ENCODE measurements around the gene SLC4A2.

DNA sequence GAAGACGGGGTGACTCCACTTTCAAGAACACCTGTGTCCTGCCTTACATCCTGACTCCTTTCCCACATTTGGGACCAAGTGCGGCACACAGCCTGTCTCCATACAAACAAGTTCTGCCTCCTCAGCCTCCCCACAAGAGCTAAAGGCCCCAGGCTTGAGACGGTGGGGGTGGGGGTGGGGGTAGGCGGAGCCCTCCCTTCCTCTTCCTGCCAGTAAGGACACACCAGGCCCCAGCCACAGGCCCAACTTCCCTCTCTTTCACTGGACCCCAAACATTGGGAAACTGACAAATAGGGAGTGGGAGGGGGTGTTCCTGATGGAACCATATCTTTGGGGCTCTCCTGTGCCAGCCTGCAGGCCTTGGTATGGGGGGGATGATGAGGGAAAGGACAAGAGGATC lies 6.3 kb upstream of the SLC4A2 start:
- TF ChIP-seq PATZ1 (CRISPR knock-in tag; IDR thresholded peaks at IDR 0.05; ENCODE audit: borderline replicate concordance) (no peak), PPARA (CRISPR knock-in tag; IDR thresholded peaks at IDR 0.05; ENCODE audit: borderline replicate concordance) (no peak), ZC3H10 (CRISPR knock-in tag; IDR thresholded peaks at IDR 0.05) (no peak), CREB5 (CRISPR knock-in tag; IDR thresholded peaks at IDR 0.05; ENCODE audit: low read depth) (no peak), TCF4 (CRISPR knock-in tag; IDR thresholded peaks at IDR 0.05; ENCODE audit: borderline replicate concordance) (no peak), GLIS3 (CRISPR knock-in tag; IDR thresholded peaks at IDR 0.05) (no peak), SNAI2 (CRISPR knock-in tag; IDR thresholded peaks at IDR 0.05) (no peak)
- TF ChIP-seq, protein P1, sequence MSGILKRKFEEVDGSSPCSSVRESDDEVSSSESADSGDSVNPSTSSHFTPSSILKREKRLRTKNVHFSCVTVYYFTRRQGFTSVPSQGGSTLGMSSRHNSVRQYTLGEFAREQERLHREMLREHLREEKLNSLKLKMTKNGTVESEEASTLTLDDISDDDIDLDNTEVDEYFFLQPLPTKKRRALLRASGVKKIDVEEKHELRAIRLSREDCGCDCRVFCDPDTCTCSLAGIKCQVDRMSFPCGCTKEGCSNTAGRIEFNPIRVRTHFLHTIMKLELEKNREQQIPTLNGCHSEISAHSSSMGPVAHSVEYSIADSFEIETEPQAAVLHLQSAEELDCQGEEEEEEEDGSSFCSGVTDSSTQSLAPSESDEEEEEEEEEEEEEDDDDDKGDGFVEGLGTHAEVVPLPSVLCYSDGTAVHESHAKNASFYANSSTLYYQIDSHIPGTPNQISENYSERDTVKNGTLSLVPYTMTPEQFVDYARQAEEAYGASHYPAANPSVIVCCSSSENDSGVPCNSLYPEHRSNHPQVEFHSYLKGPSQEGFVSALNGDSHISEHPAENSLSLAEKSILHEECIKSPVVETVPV (CRISPR knock-in tag; IDR thresholded peaks at IDR 0.05), result no peak
- TF ChIP-seq, protein P2, sequence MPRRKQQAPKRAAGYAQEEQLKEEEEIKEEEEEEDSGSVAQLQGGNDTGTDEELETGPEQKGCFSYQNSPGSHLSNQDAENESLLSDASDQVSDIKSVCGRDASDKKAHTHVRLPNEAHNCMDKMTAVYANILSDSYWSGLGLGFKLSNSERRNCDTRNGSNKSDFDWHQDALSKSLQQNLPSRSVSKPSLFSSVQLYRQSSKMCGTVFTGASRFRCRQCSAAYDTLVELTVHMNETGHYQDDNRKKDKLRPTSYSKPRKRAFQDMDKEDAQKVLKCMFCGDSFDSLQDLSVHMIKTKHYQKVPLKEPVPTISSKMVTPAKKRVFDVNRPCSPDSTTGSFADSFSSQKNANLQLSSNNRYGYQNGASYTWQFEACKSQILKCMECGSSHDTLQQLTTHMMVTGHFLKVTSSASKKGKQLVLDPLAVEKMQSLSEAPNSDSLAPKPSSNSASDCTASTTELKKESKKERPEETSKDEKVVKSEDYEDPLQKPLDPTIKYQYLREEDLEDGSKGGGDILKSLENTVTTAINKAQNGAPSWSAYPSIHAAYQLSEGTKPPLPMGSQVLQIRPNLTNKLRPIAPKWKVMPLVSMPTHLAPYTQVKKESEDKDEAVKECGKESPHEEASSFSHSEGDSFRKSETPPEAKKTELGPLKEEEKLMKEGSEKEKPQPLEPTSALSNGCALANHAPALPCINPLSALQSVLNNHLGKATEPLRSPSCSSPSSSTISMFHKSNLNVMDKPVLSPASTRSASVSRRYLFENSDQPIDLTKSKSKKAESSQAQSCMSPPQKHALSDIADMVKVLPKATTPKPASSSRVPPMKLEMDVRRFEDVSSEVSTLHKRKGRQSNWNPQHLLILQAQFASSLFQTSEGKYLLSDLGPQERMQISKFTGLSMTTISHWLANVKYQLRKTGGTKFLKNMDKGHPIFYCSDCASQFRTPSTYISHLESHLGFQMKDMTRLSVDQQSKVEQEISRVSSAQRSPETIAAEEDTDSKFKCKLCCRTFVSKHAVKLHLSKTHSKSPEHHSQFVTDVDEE (CRISPR knock-in tag; IDR thresholded peaks at IDR 0.05), result no peak
